Activated CD4-positive, alpha-beta T cell treated with anti-CD3 and anti-CD28 coated beads for 36 hours (primary cell): ENCODE results near the gene MAP4K4. TPM values are rescaled to one million over a fixed set of nuclear protein-coding genes. Genes with fewer than 3 reads are reported as not detected.

Source experiments
- ATAC-seq: fragments of 200-7000 bp; cut with Tn5 transposase; one replicate; pipeline ENCODE4 v1.10.0; 2021; ENCODE audit warnings: mild to moderate bottlenecking, moderate library complexity
- CTCF ChIA-PET: fragments of 350-600 bp; sonication (Branson Sonifier 250); formaldehyde crosslinking; loops from one replicate; lab custom pipeline; 2021; ENCODE audit warnings: antibody characterized with exemption; lab: Charles Lee
- POLR2A ChIA-PET: fragments of 350-600 bp; sonication (Branson Sonifier 250); formaldehyde crosslinking; loops from one replicate; lab custom pipeline; 2021; ENCODE audit warnings: antibody characterized with exemption, inconsistent platforms; lab: Charles Lee
- DNase-seq: peaks from one replicate; pipeline ENCODE4 v3.0.0-alpha.2; 2020
- H3K27ac Mint-ChIP-seq: one replicate; pipeline ENCODE4 v1.8.0; 2021; ENCODE audit warnings: mixed read lengths
- H3K27me3 Mint-ChIP-seq: one replicate; pipeline ENCODE4 v1.8.0; 2021; ENCODE audit warnings: mixed read lengths
- H3K36me3 Mint-ChIP-seq: one replicate; pipeline ENCODE4 v1.8.0; 2021; ENCODE audit warnings: low read depth, mixed read lengths
- H3K4me1 Mint-ChIP-seq: one replicate; pipeline ENCODE4 v1.8.0; 2021; ENCODE audit warnings: mixed read lengths
- H3K4me3 Mint-ChIP-seq: one replicate; pipeline ENCODE4 v1.8.0; 2021; ENCODE audit warnings: mild to moderate bottlenecking, moderate library complexity, mixed read lengths
- H3K9me3 Mint-ChIP-seq: one replicate; pipeline ENCODE4 v1.8.0; 2021; ENCODE audit warnings: low read depth, mixed read lengths
- intact Hi-C, 2 experiments: fragments of 100-400 bp; cut with DNase I in 1 of 2; cut with micrococcal nuclease in 1 of 2; formaldehyde crosslinking; loops; one replicate each; pipeline versions ENCODE4 v1.14.2 to v1.15.1; 2022 to 2024; cut with DNase I, micrococcal nuclease
- total RNA-seq, 2 experiments: library from RNA; stranded (reverse); gene quantifications; one replicate each; pipeline ENCODE4 v1.2.3, GENCODE V29; 2021

MAP4K4 gene
- total RNA-seq, 2 experiments from 2014 or later: 62.3 to 70.2 TPM

GRCh38 chr2:101883860-101884259 lies 186.4 kb downstream of the MAP4K4 start:
- H3K4me3 Mint-ChIP-seq: no peak overlapping the region
- H3K9me3 Mint-ChIP-seq: no peaks in the 10 kb centered on the region
- H3K27ac Mint-ChIP-seq: peak overlapping the region; percentile 12
- no peaks in the 10 kb centered on the region for H3K27me3 Mint-ChIP-seq
- intact Hi-C loops: loop anchor here (1.0 to 5.0 kb wide), 9 partner anchors 115 to 565 kb away; partner anchors contain the start of gene IL18R1 (in 2 of the 2)
- H3K4me1 Mint-ChIP-seq: peaks cover 18% of the 10 kb centered on the region
- DNase-seq (peak; percentile 67), ATAC-seq (peak; percentile 90)
- ChIA-PET CTCF (interaction anchor here (0.6 to 3.3 kb wide), 77 partner anchors 9 to 694 kb away, joined by 3 to 70 read pairs (median 4); partner anchors contain the start of gene IL18RAP), POLR2A (interaction anchor here (0.5 to 1.2 kb wide), 4 partner anchors 16 to 816 kb away, joined by 3 read pairs; no protein-coding TSS in a partner anchor)
- H3K36me3 Mint-ChIP-seq: peaks cover 47% of the 10 kb centered on the region

GRCh38 chr2:101884423-101884822 lies 186.9 kb downstream of the MAP4K4 start:
- no peak overlapping the region for H3K4me3 Mint-ChIP-seq
- H3K27ac Mint-ChIP-seq: peak overlapping the region; percentile 91
- no peaks in the 10 kb centered on the region for H3K9me3 Mint-ChIP-seq
- DNase-seq: no peak
- H3K27me3 Mint-ChIP-seq: no peaks in the 10 kb centered on the region
- peaks cover 46% of the 10 kb centered on the region for H3K36me3 Mint-ChIP-seq
- intact Hi-C loops: loop anchor here (1.0 to 5.0 kb wide), 9 partner anchors 115 to 565 kb away; partner anchors contain the start of gene IL18R1 (in 2 of the 2)
- ChIA-PET POLR2A (interaction anchor here (0.5 to 1.2 kb wide), 4 partner anchors 15 to 816 kb away, joined by 3 read pairs; no protein-coding TSS in a partner anchor), CTCF (interaction anchor here (0.6 to 3.3 kb wide), 66 partner anchors 9 to 797 kb away, joined by 3 to 70 read pairs (median 4); partner anchors contain the start of gene IL18RAP)
- no peak for ATAC-seq
- H3K4me1 Mint-ChIP-seq: peaks cover 18% of the 10 kb centered on the region

GRCh38 chr2:101887328-101887727 lies 189.8 kb downstream of the MAP4K4 start:
- no peaks in the 10 kb centered on the region for H3K9me3 Mint-ChIP-seq
- H3K4me3 Mint-ChIP-seq: no peak overlapping the region
- CTCF ChIA-PET: interaction anchor here (1.4 kb wide), 1 partner anchor 557 kb away, joined by 3 read pairs; no protein-coding TSS in a partner anchor
- peaks cover 45% of the 10 kb centered on the region for H3K36me3 Mint-ChIP-seq
- no peaks in the 10 kb centered on the region for H3K27me3 Mint-ChIP-seq
- ATAC-seq: no peak
- intact Hi-C loops: no loop called here
- DNase-seq: no peak
- H3K4me1 Mint-ChIP-seq: peaks cover 23% of the 10 kb centered on the region
- POLR2A ChIA-PET: no interaction called here
- no peak overlapping the region for H3K27ac Mint-ChIP-seq

GRCh38 chr2:101889460-101890098 lies 192.1 kb downstream of the MAP4K4 start:
- no peaks in the 10 kb centered on the region for H3K9me3 Mint-ChIP-seq
- no peaks in the 10 kb centered on the region for H3K27me3 Mint-ChIP-seq
- ATAC-seq: no peak
- H3K27ac Mint-ChIP-seq: no peak overlapping the region
- H3K4me3 Mint-ChIP-seq: no peak overlapping the region
- no peak for DNase-seq
- ChIA-PET CTCF (interaction anchor here (0.6 to 1.8 kb wide), 4 partner anchors 8 to 731 kb away, joined by 3 to 9 read pairs (median 4); no protein-coding TSS in a partner anchor), POLR2A (no interaction called here)
- peaks cover 49% of the 10 kb centered on the region for H3K36me3 Mint-ChIP-seq
- intact Hi-C loops: no loop called here
- peaks cover 20% of the 10 kb centered on the region for H3K4me1 Mint-ChIP-seq

GRCh38 chr2:101892377-101892776 lies 194.9 kb downstream of the MAP4K4 start:
- H3K36me3 Mint-ChIP-seq: peaks cover 36% of the 10 kb centered on the region
- POLR2A ChIA-PET: no interaction called here
- H3K4me3 Mint-ChIP-seq: no peak overlapping the region
- no peaks in the 10 kb centered on the region for H3K27me3 Mint-ChIP-seq
- H3K4me1 Mint-ChIP-seq: peaks cover 12% of the 10 kb centered on the region
- no peak for DNase-seq
- no peaks in the 10 kb centered on the region for H3K9me3 Mint-ChIP-seq
- intact Hi-C loops: no loop called here
- CTCF ChIA-PET: interaction anchor here (0.6 to 1.9 kb wide), 3 partner anchors 9 to 465 kb away, joined by 3 to 16 read pairs (median 3); no protein-coding TSS in a partner anchor
- no peak for ATAC-seq
- no peak overlapping the region for H3K27ac Mint-ChIP-seq

- intact Hi-C loops: no loop called here
- CTCF ChIA-PET: interaction anchor here (0.7 to 2.2 kb wide), 5 partner anchors 10 to 347 kb away, joined by 3 to 16 read pairs (median 4); no protein-coding TSS in a partner anchor
- H3K36me3 Mint-ChIP-seq: peaks cover 38% of the 10 kb centered on the region
These were observed 196.3 kb downstream of the MAP4K4 start for GRCh38 chr2:101893681-101894381.

GRCh38 chr2:101895039-101895438 lies 197.5 kb downstream of the MAP4K4 start:
- Mint-ChIP-seq H3K4me1 (peaks cover 28% of the 10 kb centered on the region), H3K9me3 (no peaks in the 10 kb centered on the region), H3K27ac (no peak overlapping the region), H3K27me3 (no peaks in the 10 kb centered on the region), H3K36me3 (peaks cover 34% of the 10 kb centered on the region), H3K4me3 (no peak overlapping the region)
- CTCF ChIA-PET: interaction anchor here (0.7 to 5.8 kb wide), 4 partner anchors 11 to 346 kb away, joined by 3 to 33 read pairs (median 6); no protein-coding TSS in a partner anchor
- DNase-seq: no peak
- POLR2A ChIA-PET: interaction anchor here (0.7 kb wide), 1 partner anchor 459 kb away, joined by 3 read pairs; no protein-coding TSS in a partner anchor
- intact Hi-C loops: no loop called here
- no peak for ATAC-seq

More at GRCh38 chr2:101893681-101894381, 196.3 kb downstream of the MAP4K4 start:
- ATAC-seq (no peak), DNase-seq (no peak)
- no peak overlapping the region for H3K4me3 Mint-ChIP-seq
- H3K27me3 Mint-ChIP-seq: no peaks in the 10 kb centered on the region
- no peak overlapping the region for H3K27ac Mint-ChIP-seq
- H3K9me3 Mint-ChIP-seq: no peaks in the 10 kb centered on the region
- POLR2A ChIA-PET: no interaction called here
- H3K4me1 Mint-ChIP-seq: peaks cover 18% of the 10 kb centered on the region

GRCh38 chr2:101895819-101896322 lies 198.4 kb downstream of the MAP4K4 start:
- H3K27ac Mint-ChIP-seq: no peak overlapping the region
- no peak overlapping the region for H3K4me3 Mint-ChIP-seq
- DNase-seq: no peak
- H3K36me3 Mint-ChIP-seq: peaks cover 37% of the 10 kb centered on the region
- H3K9me3 Mint-ChIP-seq: peaks cover 2% of the 10 kb centered on the region
- no peak for ATAC-seq
- H3K4me1 Mint-ChIP-seq: peaks cover 36% of the 10 kb centered on the region
- intact Hi-C loops: no loop called here
- CTCF ChIA-PET: interaction anchor here (0.6 to 5.8 kb wide), 5 partner anchors 12 to 345 kb away, joined by 3 to 33 read pairs (median 3); no protein-coding TSS in a partner anchor
- no peaks in the 10 kb centered on the region for H3K27me3 Mint-ChIP-seq
- POLR2A ChIA-PET: interaction anchor here (0.7 kb wide), 2 partner anchors 121 to 459 kb away, joined by 3 read pairs; no protein-coding TSS in a partner anchor

- DNase-seq (no peak), ATAC-seq (no peak)
- Mint-ChIP-seq H3K36me3 (peaks cover 30% of the 10 kb centered on the region), H3K4me1 (peaks cover 46% of the 10 kb centered on the region), H3K4me3 (no peak overlapping the region), H3K27me3 (peaks cover 2% of the 10 kb centered on the region), H3K27ac (no peak overlapping the region), H3K9me3 (peaks cover 4% of the 10 kb centered on the region)
- intact Hi-C loops: no loop called here
- CTCF ChIA-PET: interaction anchor here (0.6 to 5.8 kb wide), 9 partner anchors 11 to 478 kb away, joined by 3 to 33 read pairs (median 4); no protein-coding TSS in a partner anchor
- POLR2A ChIA-PET: no interaction called here
These were observed 199.8 kb downstream of the MAP4K4 start for GRCh38 chr2:101897301-101897700.

- DNase-seq: no peak
- peaks cover 7% of the 10 kb centered on the region for H3K27me3 Mint-ChIP-seq
- H3K36me3 Mint-ChIP-seq: peaks cover 18% of the 10 kb centered on the region
- H3K27ac Mint-ChIP-seq: no peak overlapping the region
- H3K9me3 Mint-ChIP-seq: peaks cover 4% of the 10 kb centered on the region
- intact Hi-C loops: no loop called here
- POLR2A ChIA-PET: interaction anchor here (0.6 to 1.0 kb wide), 2 partner anchors 15 to 537 kb away, joined by 3 to 4 read pairs; no protein-coding TSS in a partner anchor
- CTCF ChIA-PET: interaction anchor here (0.6 to 5.8 kb wide), 8 partner anchors 15 to 469 kb away, joined by 3 to 33 read pairs (median 4); no protein-coding TSS in a partner anchor
- no peak for ATAC-seq
- peaks cover 38% of the 10 kb centered on the region for H3K4me1 Mint-ChIP-seq
- H3K4me3 Mint-ChIP-seq: no peak overlapping the region
These were observed 201.8 kb downstream of the MAP4K4 start for GRCh38 chr2:101899265-101899664.
